Small intestine (tissue), 7 donors: ENCODE results near the gene PLAGL1. TPM values are rescaled to one million over a fixed set of nuclear protein-coding genes. Genes with fewer than 3 reads are reported as not detected.
"Not testable (repeated sequence)": the region's sequence is repeated elsewhere in the genome, so short reads cannot be mapped to it uniquely, and the experiment has no call there.

Source experiments
- DNase-seq, 2 donors: peaks; one replicate each; pipeline versions ENCODE4 v3.0.0 to v3.0.0-alpha.2; 2013
- FAIRE-seq: peaks from 2 replicates; lab custom pipeline; 2012; peaks lifted over from hg19 to GRCh38; lab: Jason Lieb, UNC
- H3K27ac ChIP-seq, 3 donors: one replicate each; pipeline ENCODE4 v1.5.1; 2013; ENCODE audit warnings: low read length in 2 of 3, mild to moderate bottlenecking in 2 of 3, control low read depth in 1 of 3, inconsistent platforms in 1 of 3, low read depth in 1 of 3, moderate library complexity in 1 of 3
- H3K27me3 ChIP-seq, 3 donors: one replicate each; pipeline ENCODE4 v1.6.1; 2013; ENCODE audit warnings: low read length in 3 of 3, inconsistent platforms in 1 of 3; ENCODE audit not compliant: control insufficient read depth in 3 of 3, insufficient read depth in 3 of 3
- H3K36me3 ChIP-seq, 3 donors: one replicate each; pipeline ENCODE4 v1.6.1; 2013; ENCODE audit warnings: low read length in 3 of 3, inconsistent platforms in 1 of 3, low read depth in 1 of 3, mild to moderate bottlenecking in 1 of 3, moderate library complexity in 1 of 3; ENCODE audit not compliant: control insufficient read depth in 3 of 3, insufficient read depth in 2 of 3
- H3K4me1 ChIP-seq, 3 donors: one replicate each; pipeline ENCODE4 v1.6.1; 2013; ENCODE audit warnings: low read length in 2 of 3, inconsistent platforms in 1 of 3, low read depth in 1 of 3, mild to moderate bottlenecking in 1 of 3, moderate library complexity in 1 of 3; ENCODE audit not compliant: control insufficient read depth in 3 of 3, insufficient read depth in 2 of 3
- H3K4me3 ChIP-seq, 3 donors: one replicate each; pipeline ENCODE4 v1.5.1; 2013; ENCODE audit warnings: low read length in 3 of 3, control low read depth in 1 of 3, inconsistent platforms in 1 of 3, low read depth in 1 of 3, mild to moderate bottlenecking in 1 of 3, moderate library complexity in 1 of 3
- H3K9me3 ChIP-seq, 2 donors: one replicate each; pipeline ENCODE4 v1.6.1; 2013; ENCODE audit warnings: low read depth in 1 of 2, low read length in 1 of 2; ENCODE audit not compliant: control insufficient read depth in 2 of 2, insufficient read depth in 1 of 2
- WGBS, 3 donors: extraction: QIAGEN DNeasy Blood & Tissue Kit; methylation state at CpG; one replicate each; pipeline ENCODE4 v1.1.7; 2013; 5-methylcytosine and 5-hydroxymethylcytosine counted together
- polyA plus RNA-seq, 4 donors: library from polyadenylated mRNA; stranded (reverse) in 3 of 4; unstranded in 1 of 4; fragments of 200-250 nt in 3 of 4; fragments of 120-200 nt in 1 of 4; gene quantifications; one replicate each; pipeline versions ENCODE4 v1.2.1 to v1.2.3, GENCODE V29; 2013
- donor health status: healthy with polysubstance abuse.
- donor health status: control.
- donor health status: control.
- donor health status: Bipolar disorder and iron deficiency.
- donor health status: healthy.

Gene PLAGL1
- polyA plus RNA-seq, 4 donors = 2.7 to 156 (median 6.0) TPM

GRCh38 chr6:144044989-144045388 lies 36.9 kb upstream of the PLAGL1 start:
- not testable (repeated sequence) for H3K27ac ChIP-seq, DNase-seq, FAIRE-seq, H3K4me3 ChIP-seq, H3K4me1 ChIP-seq, H3K27me3 ChIP-seq, H3K36me3 ChIP-seq
- peaks cover 0 to 24% of the 10 kb centered on the region in 2 donors for H3K9me3 ChIP-seq
- WGBS, 3 donors = 85 to 92% (median 86%) methylated on average over 2 of the region's 2 CpGs

- Histone ChIP-seq H3K27me3 (no peaks in the 10 kb centered on the region), H3K4me1 (peaks cover 0 to 4% (median 0%) of the 10 kb centered on the region in 3 donors), H3K27ac (no peak overlapping the region), H3K4me3 (no peak overlapping the region), H3K36me3 (no peaks in the 10 kb centered on the region), H3K9me3 (peaks cover 0 to 3% of the 10 kb centered on the region in 2 donors)
- FAIRE-seq (no peak), DNase-seq (peak in 1 of 2 donors; percentile 46)
- WGBS, 3 donors = 43 to 77% (median 44%) methylated on average over 3 of the region's 3 CpGs
These were observed 28.8 kb upstream of the PLAGL1 start for GRCh38 chr6:144036835-144037195.

- Histone ChIP-seq H3K4me1 (peaks cover 0 to 4% (median 0%) of the 10 kb centered on the region in 3 donors), H3K36me3 (no peaks in the 10 kb centered on the region), H3K9me3 (peaks cover 0 to 3% of the 10 kb centered on the region in 2 donors), H3K4me3 (no peak overlapping the region), H3K27me3 (no peaks in the 10 kb centered on the region), H3K27ac (peak overlapping the region in 1 of 3 donors; percentile 22)
- FAIRE-seq = no peak
- peak; percentile 52 to 59 for DNase-seq
- WGBS, 3 donors = 25 to 32% (median 31%) methylated on average over 8 of the region's 8 CpGs
These were observed 28.2 kb upstream of the PLAGL1 start for GRCh38 chr6:144036064-144036834.

DNA sequence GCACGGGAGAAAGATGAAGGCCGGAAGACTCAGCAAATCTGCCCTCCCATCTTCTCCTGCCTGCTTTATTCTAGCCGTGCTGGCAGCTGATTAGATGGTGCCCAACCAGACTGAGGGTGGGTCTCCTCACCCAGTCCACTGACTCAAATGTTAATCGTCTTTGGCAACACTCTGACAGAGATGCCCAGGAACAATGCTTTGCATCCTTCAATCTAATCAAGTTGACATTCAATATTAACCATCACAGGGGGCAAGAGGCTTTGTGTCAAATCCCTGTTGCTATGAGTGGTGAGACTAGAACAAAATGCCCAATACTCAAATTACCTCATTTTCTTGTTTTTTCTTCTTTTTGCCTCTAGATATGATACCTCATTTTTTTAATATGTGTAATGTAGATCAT lies 27.4 kb upstream of the PLAGL1 start:
- 89 to 94% (median 93%) methylated on average over 4 of the region's 4 CpGs for WGBS, 3 donors
- Histone ChIP-seq H3K9me3 (peaks cover 0 to 3% of the 10 kb centered on the region in 2 donors), H3K4me3 (no peak overlapping the region), H3K4me1 (peaks cover 0 to 4% (median 0%) of the 10 kb centered on the region in 3 donors), H3K27me3 (no peaks in the 10 kb centered on the region), H3K36me3 (no peaks in the 10 kb centered on the region), H3K27ac (no peak overlapping the region)
- DNase-seq = no peak
- FAIRE-seq = no peak

DNA sequence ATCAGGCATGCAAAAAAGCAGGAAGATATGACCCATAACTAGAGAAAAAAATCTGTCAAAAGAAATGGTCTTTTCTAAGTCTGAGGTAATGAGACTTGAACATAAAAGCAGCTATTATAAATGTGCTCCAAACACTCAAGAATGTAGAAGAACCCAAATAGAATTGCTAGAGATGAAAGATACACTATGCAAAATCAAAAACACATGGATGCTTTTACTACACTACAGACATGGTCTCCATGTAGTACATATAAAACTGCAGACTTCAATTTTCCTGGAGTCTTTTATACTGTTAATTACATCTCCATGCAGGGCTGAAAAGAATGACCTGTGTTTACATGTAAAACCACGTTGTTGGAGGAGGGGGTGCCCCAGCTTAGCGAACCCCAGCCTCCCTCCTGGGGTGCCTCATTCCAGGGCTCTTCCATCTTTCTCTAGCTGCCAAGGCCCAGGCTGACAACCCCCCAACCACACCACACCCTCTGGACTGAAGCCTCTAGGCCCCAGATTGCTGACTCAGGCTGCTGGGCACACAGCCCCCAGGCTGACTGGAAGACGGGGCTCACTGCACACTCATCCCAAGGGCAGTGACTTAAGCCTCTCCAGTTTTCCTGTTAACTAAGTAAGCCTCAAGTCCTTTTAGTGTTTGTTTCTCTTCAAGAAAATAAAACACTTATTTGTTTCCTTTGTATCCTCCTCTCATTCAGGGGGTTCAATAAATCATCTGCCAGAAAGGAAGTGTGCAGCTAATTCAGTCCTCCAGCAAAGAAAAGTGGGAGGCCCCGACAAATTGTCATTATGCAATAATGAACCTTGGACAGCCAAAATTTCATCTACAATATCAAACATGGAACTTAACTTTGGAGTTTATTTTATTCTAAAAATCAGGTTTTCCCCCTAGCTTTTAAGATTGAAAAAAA lies 26.0 kb upstream of the PLAGL1 start:
- Histone ChIP-seq H3K36me3 (no peaks in the 10 kb centered on the region), H3K27me3 (no peaks in the 10 kb centered on the region), H3K4me1 (peaks cover 0 to 4% (median 0%) of the 10 kb centered on the region in 3 donors), H3K4me3 (no peak overlapping the region), H3K27ac (no peak overlapping the region), H3K9me3 (peaks cover 0 to 3% of the 10 kb centered on the region in 2 donors)
- no peak for FAIRE-seq
- DNase-seq = no peak
- 54 to 78% (median 77%) methylated on average over 4 of the region's 4 CpGs for WGBS, 3 donors

DNA sequence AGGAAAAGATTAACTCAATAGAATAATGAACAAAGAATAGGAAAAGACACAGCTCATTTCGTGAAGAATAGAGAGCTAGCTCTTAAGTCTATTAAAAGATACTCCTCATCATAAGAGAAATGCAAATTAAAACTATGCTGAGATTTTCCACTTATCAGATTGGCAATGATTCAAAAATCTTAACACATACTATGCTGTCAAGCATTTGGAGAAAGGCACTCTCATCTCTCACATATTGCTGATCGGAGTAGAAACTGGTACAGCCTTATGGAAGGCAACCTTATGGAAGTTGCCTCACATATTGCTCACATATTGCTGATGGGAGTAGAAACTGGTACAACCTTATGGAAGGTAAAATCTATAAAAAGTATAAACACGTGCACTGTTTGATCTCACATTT lies 21.4 kb upstream of the PLAGL1 start:
- Histone ChIP-seq H3K27me3 (no peaks in the 10 kb centered on the region), H3K4me1 (peaks cover 0 to 6% (median 0%) of the 10 kb centered on the region in 3 donors), H3K4me3 (no peak overlapping the region), H3K9me3 (peaks cover 0 to 3% of the 10 kb centered on the region in 2 donors), H3K36me3 (no peaks in the 10 kb centered on the region), H3K27ac (no peak overlapping the region)
- no peak for FAIRE-seq
- WGBS, 3 donors = 82 to 88% (median 83%) methylated on average over 3 of the region's 3 CpGs
- no peak for DNase-seq

DNA sequence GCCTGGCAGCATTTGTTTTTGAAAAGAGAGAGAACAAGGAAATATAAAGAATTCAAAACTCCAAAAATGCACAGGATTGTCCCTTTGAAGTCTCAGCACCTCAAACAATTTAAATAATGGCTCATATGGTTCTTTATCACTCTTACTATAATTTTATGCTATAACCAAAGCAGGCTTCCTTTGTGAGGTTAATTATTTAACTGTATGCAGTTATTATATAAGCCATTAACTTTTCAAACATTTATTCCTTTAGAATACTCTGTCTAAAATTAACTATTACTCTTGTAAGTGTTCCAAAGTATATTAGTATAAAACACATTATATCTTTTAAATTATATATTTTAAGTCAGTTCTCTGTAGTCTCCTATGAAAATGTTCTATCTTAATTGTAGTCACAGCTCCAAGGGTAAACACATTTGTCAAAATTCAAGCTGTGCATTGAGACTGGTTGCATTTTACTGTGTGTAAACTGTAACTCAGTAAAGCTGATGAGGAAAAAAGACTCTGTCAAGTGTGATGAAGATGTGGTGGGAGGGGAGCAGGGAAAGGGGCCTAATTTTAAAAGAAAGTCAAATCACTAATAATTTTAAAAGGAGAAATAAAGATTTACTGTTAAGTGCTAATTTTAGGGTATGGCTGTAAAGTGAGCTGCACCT lies 20.0 kb upstream of the PLAGL1 start:
- H3K9me3 ChIP-seq = no peaks in the 10 kb centered on the region
- H3K4me3 ChIP-seq = no peak overlapping the region
- no peaks in the 10 kb centered on the region for H3K36me3 ChIP-seq
- H3K27ac ChIP-seq = no peak overlapping the region
- DNase-seq = no peak
- no peaks in the 10 kb centered on the region for H3K27me3 ChIP-seq
- peak; percentile 39 for FAIRE-seq
- H3K4me1 ChIP-seq = peaks cover 0 to 6% (median 0%) of the 10 kb centered on the region in 3 donors

DNA sequence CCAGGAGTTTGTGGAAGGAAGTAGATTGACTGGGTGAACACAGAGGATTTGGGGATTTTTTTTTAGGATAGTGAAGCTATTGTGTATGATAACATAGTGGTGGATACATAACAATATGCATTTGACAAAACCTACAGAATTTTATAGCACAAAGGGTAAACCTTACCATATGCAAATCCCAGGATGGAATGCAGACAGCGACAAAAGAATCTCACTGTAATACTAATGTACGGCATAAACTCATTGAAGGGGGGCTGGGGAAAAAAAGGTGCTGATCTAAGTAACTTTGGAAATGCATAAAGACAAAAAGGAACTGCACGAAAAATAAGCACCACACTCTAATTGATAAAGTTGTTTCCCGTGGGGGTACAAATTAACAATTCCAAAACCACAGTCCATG lies 15.2 kb upstream of the PLAGL1 start:
- Histone ChIP-seq H3K9me3 (no peaks in the 10 kb centered on the region), H3K27me3 (no peaks in the 10 kb centered on the region), H3K27ac (no peak overlapping the region), H3K4me1 (peaks cover 0 to 4% (median 0%) of the 10 kb centered on the region in 3 donors), H3K4me3 (no peak overlapping the region), H3K36me3 (no peaks in the 10 kb centered on the region)
- FAIRE-seq = no peak
- DNase-seq = no peak
- 92 to 98% (median 93%) methylated on average over 4 of the region's 4 CpGs for WGBS, 3 donors
